Measurements from ENCODE around the gene NUCKS1. TPM values are rescaled to one million over a fixed set of nuclear protein-coding genes. Genes with fewer than 3 reads are reported as not detected.

Gene NUCKS1
- total and polyA plus RNA-seq, 5 donors = 89.9 to 277 (median 250) TPM

- 91% methylated on average over 5 of the region's 5 CpGs for WGBS
- no peak for ATAC-seq
- no peak for DNase-seq
- Histone ChIP-seq H3K27ac (ENCODE audit: low read length) (no peak overlapping the region), H3K27me3 (ENCODE audit: control insufficient read depth, insufficient read depth) (no peaks in the 10 kb centered on the region), H3K4me1 (ENCODE audit: control insufficient read depth, insufficient read depth, low read length) (peaks cover 6% of the 10 kb centered on the region), H3K9me3 (ENCODE audit: control insufficient read depth, low read length) (no peaks in the 10 kb centered on the region), H3K4me3 (ENCODE audit: low read length) (no peak overlapping the region)
- intact Hi-C loops (cut with DNase I) = no loop called here
Measured at GRCh38 chr1:205676002-205676401, 74.0 kb downstream of the NUCKS1 start.

DNA sequence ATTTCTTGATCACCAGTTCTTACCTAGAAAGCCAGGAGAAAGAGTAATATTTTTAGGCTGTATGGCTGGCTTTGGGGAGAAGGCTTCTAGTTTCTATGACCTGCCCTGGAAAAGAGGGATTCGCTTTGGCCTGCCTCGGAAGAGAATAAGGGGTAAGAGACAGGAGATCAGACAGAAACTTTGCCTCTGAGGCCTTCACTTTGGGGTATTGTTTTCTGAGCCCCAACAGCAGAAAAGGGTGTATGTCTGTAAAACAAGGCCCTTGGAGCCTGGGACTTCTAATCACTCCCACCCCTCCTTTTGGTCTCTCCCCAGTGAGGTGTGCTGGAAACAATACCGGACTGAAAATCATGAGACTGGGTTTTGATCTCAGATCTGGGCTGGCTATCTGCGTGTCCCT lies 74.7 kb downstream of the NUCKS1 start:
- Histone ChIP-seq H3K9me3 (ENCODE audit: control insufficient read depth, low read length) (no peaks in the 10 kb centered on the region), H3K27me3 (ENCODE audit: control insufficient read depth, insufficient read depth) (no peaks in the 10 kb centered on the region), H3K27ac (ENCODE audit: low read length) (no peak overlapping the region), H3K4me1 (ENCODE audit: control insufficient read depth, insufficient read depth, low read length) (peaks cover 8% of the 10 kb centered on the region), H3K4me3 (ENCODE audit: low read length) (no peak overlapping the region)
- intact Hi-C loops (cut with DNase I) = no loop called here
- WGBS = 98% methylated on average over 4 of the region's 4 CpGs
- ATAC-seq (no peak), DNase-seq (no peak)

DNA sequence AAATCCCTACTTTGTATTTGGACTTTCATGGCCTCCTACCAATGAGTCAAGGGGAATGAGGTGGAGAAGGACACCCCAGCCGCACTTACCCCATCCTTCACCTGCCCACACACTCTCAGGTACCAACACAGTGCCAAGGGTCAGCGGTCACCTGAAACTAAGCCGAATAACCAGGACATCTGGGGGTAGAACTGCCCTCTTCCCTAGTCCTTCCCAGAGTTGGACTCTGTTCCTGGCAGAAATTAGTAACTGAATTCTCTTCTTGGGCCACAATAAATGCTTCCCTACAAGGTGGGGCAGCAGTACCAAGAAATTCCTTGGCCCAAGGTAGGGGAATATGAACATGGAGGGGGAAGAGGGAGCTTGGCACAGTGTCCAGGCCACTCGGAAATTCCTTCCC lies 77.0 kb downstream of the NUCKS1 start:
- Histone ChIP-seq H3K27me3 (ENCODE audit: control insufficient read depth, insufficient read depth) (no peaks in the 10 kb centered on the region), H3K4me3 (ENCODE audit: low read length) (no peak overlapping the region), H3K4me1 (ENCODE audit: control insufficient read depth, insufficient read depth, low read length) (peaks cover 7% of the 10 kb centered on the region), H3K9me3 (ENCODE audit: control insufficient read depth, low read length) (no peaks in the 10 kb centered on the region), H3K27ac (ENCODE audit: low read length) (no peak overlapping the region)
- no peak for DNase-seq
- 82% methylated on average over 4 of the region's 4 CpGs for WGBS
- ATAC-seq = peak in 1 of 2 donors; percentile 7
- intact Hi-C loops (cut with DNase I) = no loop called here

- Histone ChIP-seq H3K4me3 (ENCODE audit: low read length) (no peak overlapping the region), H3K27me3 (ENCODE audit: control insufficient read depth, insufficient read depth) (no peaks in the 10 kb centered on the region), H3K9me3 (ENCODE audit: control insufficient read depth, low read length) (no peaks in the 10 kb centered on the region), H3K4me1 (ENCODE audit: control insufficient read depth, insufficient read depth, low read length) (peaks cover 7% of the 10 kb centered on the region), H3K27ac (ENCODE audit: low read length) (no peak overlapping the region)
- no peak for DNase-seq
- WGBS = 86% methylated on average over 11 of the region's 11 CpGs
- no peak for ATAC-seq
- intact Hi-C loops (cut with DNase I) = no loop called here
Measured at GRCh38 chr1:205672395-205672889, 77.5 kb downstream of the NUCKS1 start.

DNA sequence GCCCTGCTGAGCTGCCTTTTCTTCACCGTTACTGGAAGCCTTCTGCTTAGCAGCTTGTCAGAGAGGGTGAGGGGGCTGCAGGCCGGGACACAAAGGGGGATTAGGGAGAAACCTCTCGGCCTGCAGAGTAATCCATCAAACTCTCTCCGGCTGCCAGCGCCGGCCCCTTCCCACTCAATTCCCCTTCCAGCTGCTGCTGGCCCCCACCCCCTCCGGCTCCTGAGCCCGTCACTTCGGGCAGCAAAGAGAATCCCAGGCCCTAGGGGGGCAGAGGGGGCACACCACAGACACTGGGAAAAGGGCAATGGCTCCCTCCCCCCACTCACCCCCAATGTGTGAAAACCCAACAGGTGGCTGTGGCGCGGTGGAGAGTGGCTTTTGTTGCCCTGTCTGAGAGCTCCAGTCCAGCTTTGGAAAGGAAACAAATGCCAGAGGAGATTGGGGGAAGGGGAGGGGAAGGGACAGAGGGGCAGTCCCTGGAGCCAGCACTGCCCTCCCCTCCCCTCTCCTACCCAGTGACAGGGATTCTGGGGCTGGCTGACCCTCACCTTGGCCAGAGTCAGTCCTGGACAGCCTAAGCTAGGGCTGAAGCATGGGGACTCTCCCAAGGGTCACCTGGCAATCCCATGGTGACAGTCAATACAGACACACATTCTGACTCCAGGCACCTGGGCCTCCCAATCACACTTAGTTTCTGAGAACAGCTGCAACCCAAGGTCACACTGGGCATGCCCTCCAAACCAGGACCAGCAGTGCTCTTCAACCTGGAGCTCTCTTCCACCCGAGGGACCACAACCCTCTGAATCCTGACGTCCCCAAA lies 79.2 kb downstream of the NUCKS1 start:
- DNase-seq (no peak), ATAC-seq (peak in 1 of 2 donors; percentile 11)
- intact Hi-C loops (cut with DNase I) = no loop called here
- no peak overlapping the region for H3K4me3 ChIP-seq (ENCODE audit: low read length)
- H3K27ac ChIP-seq (ENCODE audit: low read length) = no peak overlapping the region
- no peaks in the 10 kb centered on the region for H3K9me3 ChIP-seq (ENCODE audit: control insufficient read depth, low read length)
- H3K4me1 ChIP-seq (ENCODE audit: control insufficient read depth, insufficient read depth, low read length) = peaks cover 7% of the 10 kb centered on the region
- WGBS = 84% methylated on average over 13 of the region's 13 CpGs
- no peaks in the 10 kb centered on the region for H3K27me3 ChIP-seq (ENCODE audit: control insufficient read depth, insufficient read depth)

GRCh38 chr1:205670150-205670446 lies 79.9 kb downstream of the NUCKS1 start:
- peaks cover 7% of the 10 kb centered on the region for H3K4me1 ChIP-seq (ENCODE audit: control insufficient read depth, insufficient read depth, low read length)
- ATAC-seq = no peak
- 78% methylated on average over 5 of the region's 5 CpGs for WGBS
- no peaks in the 10 kb centered on the region for H3K27me3 ChIP-seq (ENCODE audit: control insufficient read depth, insufficient read depth)
- intact Hi-C loops (cut with DNase I) = no loop called here
- no peak for DNase-seq
- H3K9me3 ChIP-seq (ENCODE audit: control insufficient read depth, low read length) = no peaks in the 10 kb centered on the region
- no peak overlapping the region for H3K4me3 ChIP-seq (ENCODE audit: low read length)
- H3K27ac ChIP-seq (ENCODE audit: low read length) = no peak overlapping the region

GRCh38 chr1:205669341-205670149 lies 80.4 kb downstream of the NUCKS1 start:
- 63% methylated on average over 20 of the region's 20 CpGs for WGBS
- no peak overlapping the region for H3K4me3 ChIP-seq (ENCODE audit: low read length)
- H3K27ac ChIP-seq (ENCODE audit: low read length) = no peak overlapping the region
- intact Hi-C loops (cut with DNase I) = no loop called here
- H3K4me1 ChIP-seq (ENCODE audit: control insufficient read depth, insufficient read depth, low read length) = peaks cover 7% of the 10 kb centered on the region
- ATAC-seq (peak; percentile 3 to 33), DNase-seq (peak in 1 of 3 donors; percentile 65)
- no peaks in the 10 kb centered on the region for H3K9me3 ChIP-seq (ENCODE audit: control insufficient read depth, low read length)
- no peaks in the 10 kb centered on the region for H3K27me3 ChIP-seq (ENCODE audit: control insufficient read depth, insufficient read depth)

GRCh38 chr1:205668951-205669340 lies 81.0 kb downstream of the NUCKS1 start:
- Histone ChIP-seq H3K9me3 (ENCODE audit: control insufficient read depth, low read length) (no peaks in the 10 kb centered on the region), H3K27ac (ENCODE audit: low read length) (no peak overlapping the region), H3K4me3 (ENCODE audit: low read length) (no peak overlapping the region), H3K27me3 (ENCODE audit: control insufficient read depth, insufficient read depth) (no peaks in the 10 kb centered on the region), H3K4me1 (ENCODE audit: control insufficient read depth, insufficient read depth, low read length) (peaks cover 7% of the 10 kb centered on the region)
- intact Hi-C loops (cut with DNase I) = no loop called here
- WGBS = 70% methylated on average over 5 of the region's 5 CpGs
- ATAC-seq (no peak), DNase-seq (no peak)

DNA sequence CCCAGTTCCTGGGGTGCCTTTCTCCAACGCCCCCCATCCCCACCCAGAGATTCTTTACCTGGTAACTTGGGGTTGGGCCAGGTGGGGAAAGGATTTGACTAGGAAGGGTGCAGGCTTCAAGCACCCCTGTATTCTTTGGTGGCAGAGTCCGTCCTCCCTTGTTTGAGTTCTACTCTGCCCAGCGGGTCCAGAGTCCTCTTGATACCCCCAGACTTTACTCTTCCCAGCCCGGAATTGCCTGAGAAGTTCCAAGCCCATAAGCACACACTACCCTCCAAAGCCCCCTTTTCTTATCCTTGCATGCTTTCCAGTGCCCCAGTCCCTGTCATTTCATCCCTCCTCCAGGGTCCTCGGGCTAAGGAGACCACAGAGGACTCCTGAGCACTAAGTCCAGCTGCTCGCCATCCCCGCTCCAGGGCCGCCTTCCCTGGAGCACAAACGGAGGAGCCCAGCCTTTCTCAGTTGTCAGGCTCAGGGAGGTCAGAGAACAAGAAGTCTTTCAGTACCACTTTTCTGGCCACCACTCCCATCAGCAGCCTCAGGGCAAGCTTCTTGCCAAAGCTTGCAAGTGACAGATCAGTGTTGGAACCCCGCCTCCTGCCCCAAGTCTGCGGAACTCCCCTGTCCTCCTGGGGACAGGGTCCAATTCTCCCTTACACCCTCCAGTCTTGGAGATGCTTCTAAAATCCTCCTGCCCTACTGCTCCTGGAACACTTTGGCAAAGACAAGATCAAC lies 81.9 kb downstream of the NUCKS1 start:
- 74% methylated on average over 11 of the region's 11 CpGs for WGBS
- DNase-seq = peak; percentile 37 to 72 (median 67)

DNA sequence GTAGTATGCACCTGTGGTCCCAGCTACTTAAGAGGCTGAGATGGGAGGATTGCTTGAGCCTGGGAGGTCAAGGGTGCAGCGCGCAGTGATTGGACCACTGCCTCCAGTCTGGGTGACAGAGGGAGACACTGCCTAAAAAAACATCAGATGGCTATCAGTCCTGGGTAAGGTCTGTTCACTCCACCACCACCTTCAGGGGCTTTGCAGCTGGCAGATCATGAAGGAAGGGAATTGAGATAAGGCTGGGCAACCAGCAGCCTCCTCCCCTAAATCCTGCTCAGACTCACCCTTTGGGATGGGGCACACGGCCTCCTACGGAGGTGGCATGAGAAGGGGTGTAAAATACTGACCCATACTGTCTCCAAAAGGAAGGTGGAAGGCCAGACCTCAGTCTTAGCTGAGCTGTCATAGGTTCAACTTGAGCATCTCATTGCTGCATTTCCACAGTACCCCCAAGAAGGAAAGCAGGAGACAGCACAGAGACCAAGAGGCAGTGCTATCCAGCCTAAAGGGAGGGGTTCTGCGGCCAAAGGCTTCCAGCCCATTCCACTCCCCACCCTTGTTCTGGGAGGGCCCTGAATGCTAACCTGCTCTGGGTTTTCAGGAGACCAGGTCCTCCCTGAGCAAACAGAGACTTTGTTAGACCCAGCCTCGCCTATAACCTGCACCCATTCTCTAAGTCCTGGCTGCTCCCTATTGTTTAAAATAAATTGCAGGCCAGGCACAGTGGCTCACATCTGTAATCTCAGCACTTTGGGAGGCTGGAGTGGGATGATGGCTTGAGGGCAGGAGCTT lies 83.4 kb downstream of the NUCKS1 start:
- H3K4me1 ChIP-seq (ENCODE audit: control insufficient read depth, insufficient read depth, low read length) = peaks cover 7% of the 10 kb centered on the region
- ATAC-seq (no peak), DNase-seq (peak in 1 of 3 donors; percentile 6)
- H3K4me3 ChIP-seq (ENCODE audit: low read length) = no peak overlapping the region
- no peak overlapping the region for H3K27ac ChIP-seq (ENCODE audit: low read length)
- H3K9me3 ChIP-seq (ENCODE audit: control insufficient read depth, low read length) = no peaks in the 10 kb centered on the region
- intact Hi-C loops (cut with DNase I) = no loop called here
- WGBS = 91% methylated on average over 6 of the region's 6 CpGs
- no peaks in the 10 kb centered on the region for H3K27me3 ChIP-seq (ENCODE audit: control insufficient read depth, insufficient read depth)

More for the DNA sequence above, 81.9 kb downstream of the NUCKS1 start:
- ATAC-seq = peak; percentile 14 to 22
- Histone ChIP-seq H3K4me3 (ENCODE audit: low read length) (no peak overlapping the region), H3K4me1 (ENCODE audit: control insufficient read depth, insufficient read depth, low read length) (peaks cover 7% of the 10 kb centered on the region), H3K27ac (ENCODE audit: low read length) (no peak overlapping the region), H3K9me3 (ENCODE audit: control insufficient read depth, low read length) (no peaks in the 10 kb centered on the region), H3K27me3 (ENCODE audit: control insufficient read depth, insufficient read depth) (no peaks in the 10 kb centered on the region)
- intact Hi-C loops (cut with DNase I) = no loop called here
